ENCODE measurements around the gene SUN2. TPM values are rescaled to one million over a fixed set of nuclear protein-coding genes. Genes with fewer than 3 reads are reported as not detected.

The SUN2 gene
- total RNA-seq, 1 experiment from 2014 or later, result 55.5 TPM

- no TSS peak for BruUV-seq (replicated peaks)
- Histone ChIP-seq H3K27me3 (ENCODE audit: low read length) (no peaks in the 10 kb centered on the region), H3K9ac (ENCODE audit: low read length) (no peak overlapping the region), H3K9me3 (ENCODE audit: low read length) (no peaks in the 10 kb centered on the region), H3K4me2 (ENCODE audit: low read length) (no peak overlapping the region), H3K4me1 (ENCODE audit: insufficient read depth, low read length) (peaks cover 22% of the 10 kb centered on the region), H3K27ac (ENCODE audit: low read length) (peak overlapping the region; percentile 16; the same call in 1 of the 2 replicates), H3K79me2 (ENCODE audit: low read length) (peaks cover 28% of the 10 kb centered on the region), H3K36me3 (ENCODE audit: low read depth, low read length) (peaks cover 19% of the 10 kb centered on the region), H2AFZ (ENCODE audit: low read length) (no peak overlapping the region), H3K4me3 (ENCODE audit: low read length) (no peak overlapping the region), H3K9me2 (replicated peaks; ENCODE audit: low read length) (no peaks in the 10 kb centered on the region), H4K20me1 (ENCODE audit: low read length) (no peaks in the 10 kb centered on the region), H3F3A (ENCODE audit: low read length, unreplicated experiment) (no peaks in the 10 kb centered on the region)
- POLR2A ChIA-PET (ENCODE audit: unreplicated experiment), result no interaction called here
- DNase-seq (no peak), ATAC-seq (no peak)
- CTCF ChIA-PET, result no interaction called here
- no peak for TF ChIP-seq EZH2 (IDR thresholded peaks at IDR 0.05; ENCODE audit: low read length, unreplicated experiment)
- no peak for TF ChIP-seq EZH2phosphoT487 (IDR thresholded peaks at IDR 0.05; ENCODE audit: borderline replicate concordance, low read length)
- TF ChIP-seq, protein P1, sequence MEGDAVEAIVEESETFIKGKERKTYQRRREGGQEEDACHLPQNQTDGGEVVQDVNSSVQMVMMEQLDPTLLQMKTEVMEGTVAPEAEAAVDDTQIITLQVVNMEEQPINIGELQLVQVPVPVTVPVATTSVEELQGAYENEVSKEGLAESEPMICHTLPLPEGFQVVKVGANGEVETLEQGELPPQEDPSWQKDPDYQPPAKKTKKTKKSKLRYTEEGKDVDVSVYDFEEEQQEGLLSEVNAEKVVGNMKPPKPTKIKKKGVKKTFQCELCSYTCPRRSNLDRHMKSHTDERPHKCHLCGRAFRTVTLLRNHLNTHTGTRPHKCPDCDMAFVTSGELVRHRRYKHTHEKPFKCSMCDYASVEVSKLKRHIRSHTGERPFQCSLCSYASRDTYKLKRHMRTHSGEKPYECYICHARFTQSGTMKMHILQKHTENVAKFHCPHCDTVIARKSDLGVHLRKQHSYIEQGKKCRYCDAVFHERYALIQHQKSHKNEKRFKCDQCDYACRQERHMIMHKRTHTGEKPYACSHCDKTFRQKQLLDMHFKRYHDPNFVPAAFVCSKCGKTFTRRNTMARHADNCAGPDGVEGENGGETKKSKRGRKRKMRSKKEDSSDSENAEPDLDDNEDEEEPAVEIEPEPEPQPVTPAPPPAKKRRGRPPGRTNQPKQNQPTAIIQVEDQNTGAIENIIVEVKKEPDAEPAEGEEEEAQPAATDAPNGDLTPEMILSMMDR (conservative IDR thresholded peaks at IDR 0.05; ENCODE audit: low read depth, low read length), result no peak
- intact Hi-C loops (cut with micrococcal nuclease), result no loop called here
Measured at GRCh38 chr22:38719196-38719595, 36.6 kb downstream of the SUN2 start.

- Histone ChIP-seq H3K9me2 (replicated peaks; ENCODE audit: low read length) (no peaks in the 10 kb centered on the region), H3K27me3 (ENCODE audit: low read length) (no peaks in the 10 kb centered on the region), H3K79me2 (ENCODE audit: low read length) (peaks cover 36% of the 10 kb centered on the region), H2AFZ (ENCODE audit: low read length) (no peak overlapping the region), H3K4me1 (ENCODE audit: insufficient read depth, low read length) (peaks cover 22% of the 10 kb centered on the region), H3K9ac (ENCODE audit: low read length) (no peak overlapping the region), H3K27ac (ENCODE audit: low read length) (peak overlapping the region; percentile 45), H4K20me1 (ENCODE audit: low read length) (0 out of 2 replicates have a peak, but pooled peaks cover 5% of the 10 kb centered on the region), H3F3A (ENCODE audit: low read length, unreplicated experiment) (no peaks in the 10 kb centered on the region), H3K4me3 (ENCODE audit: low read length) (no peak overlapping the region), H3K9me3 (ENCODE audit: low read length) (no peaks in the 10 kb centered on the region), H3K4me2 (ENCODE audit: low read length) (peak overlapping the region; percentile 59), H3K36me3 (ENCODE audit: low read depth, low read length) (peaks cover 19% of the 10 kb centered on the region)
- TF ChIP-seq EZH2phosphoT487 (IDR thresholded peaks at IDR 0.05; ENCODE audit: borderline replicate concordance, low read length), result no peak
- TF ChIP-seq, protein P1 (conservative IDR thresholded peaks at IDR 0.05; ENCODE audit: low read depth, low read length), result peak; percentile 48
- ATAC-seq, result peak; percentile 100
- CTCF ChIA-PET, result interaction anchor here (0.5 to 1.3 kb wide), 3 partner anchors 11 to 604 kb away, joined by 3 to 7 read pairs (median 3); no protein-coding TSS in a partner anchor
- BruUV-seq (replicated peaks), result no TSS peak
- intact Hi-C loops (cut with micrococcal nuclease), result no loop called here
- peak; percentile 85 for DNase-seq
- POLR2A ChIA-PET (ENCODE audit: unreplicated experiment), result interaction anchor here (0.6 to 0.7 kb wide), 3 partner anchors 9 to 137 kb away, joined by 3 read pairs; no protein-coding TSS in a partner anchor
Measured at GRCh38 chr22:38718414-38718813, 37.4 kb downstream of the SUN2 start.

- peaks cover 12% of the 10 kb centered on the region for H3K36me3 ChIP-seq (ENCODE audit: low read depth, low read length)
- DNase-seq, result no peak
- no peak for ATAC-seq
- ChIA-PET CTCF (no interaction called here), POLR2A (ENCODE audit: unreplicated experiment) (no interaction called here)
- no peak overlapping the region for H3K27ac ChIP-seq (ENCODE audit: low read length)
- no peaks in the 10 kb centered on the region for H3K9me3 ChIP-seq (ENCODE audit: low read length)
- peaks cover 48% of the 10 kb centered on the region for H3K79me2 ChIP-seq (ENCODE audit: low read length)
- no TSS peak for BruUV-seq (replicated peaks)
- no peak overlapping the region for H3K9ac ChIP-seq (ENCODE audit: low read length)
- H3K9me2 ChIP-seq (replicated peaks; ENCODE audit: low read length), result no peaks in the 10 kb centered on the region
- H4K20me1 ChIP-seq (ENCODE audit: low read length), result peaks cover 15% of the 10 kb centered on the region; the same call in 1 of the 2 replicates
- TF ChIP-seq EZH2 (IDR thresholded peaks at IDR 0.05; ENCODE audit: low read length, unreplicated experiment) (no peak), EZH2phosphoT487 (IDR thresholded peaks at IDR 0.05; ENCODE audit: borderline replicate concordance, low read length) (no peak)
- TF ChIP-seq, protein P1 (conservative IDR thresholded peaks at IDR 0.05; ENCODE audit: low read depth, low read length), result no peak
- no peaks in the 10 kb centered on the region for H3K27me3 ChIP-seq (ENCODE audit: low read length)
- H2AFZ ChIP-seq (ENCODE audit: low read length), result no peak overlapping the region
- no peak overlapping the region for H3K4me2 ChIP-seq (ENCODE audit: low read length)
- no peak overlapping the region for H3K4me3 ChIP-seq (ENCODE audit: low read length)
- intact Hi-C loops (cut with micrococcal nuclease), result no loop called here
- H3K4me1 ChIP-seq (ENCODE audit: insufficient read depth, low read length), result peaks cover 22% of the 10 kb centered on the region
- H3F3A ChIP-seq (ENCODE audit: low read length, unreplicated experiment), result no peaks in the 10 kb centered on the region
Measured at GRCh38 chr22:38717244-38717643, 38.6 kb downstream of the SUN2 start.

Measured in PC-3 (cell line).